Spleen (tissue), 7 donors: Measurements from ENCODE around the gene ARSG.

ENCODE experiments used
- CTCF ChIP-seq, 11 experiments: fragments of 200-600 bp in 7 of 11; fragments of 450-650 bp in 4 of 11; sonication (generic) in 4 of 11; IDR thresholded peaks in 8 of 11; conservative IDR thresholded peaks in 3 of 11; 1 replicate in 7 of 11; 2 replicates in 4 of 11; pipeline versions ENCODE4 v1.4.0 to v1.8.0; 2016 to 2021; ENCODE audit warnings: antibody characterized with exemption in 11 of 11, inconsistent platforms in 4 of 11, mild to moderate bottlenecking in 1 of 11
- POLR2A ChIP-seq, 3 donors: fragments of 450-650 bp; IDR thresholded peaks; one replicate each; pipeline ENCODE4 v1.5.1; 2017; ENCODE audit warnings: antibody characterized with exemption in 3 of 3, mild to moderate bottlenecking in 1 of 3
- POLR2AphosphoS5 ChIP-seq, 3 donors: sonication (generic); formaldehyde crosslinking; IDR thresholded peaks; one replicate each; pipeline ENCODE4 v1.5.1; 2017; ENCODE audit warnings: antibody characterized with exemption in 3 of 3
- donor health status: DM: no; HTN: no; CAD: no; lungs with moderate emphysema.
- donor health status: DM: no; HTN: no; CAD: no.
- donor health status: DM: no; HTN: no; CAD: no.

DNA sequence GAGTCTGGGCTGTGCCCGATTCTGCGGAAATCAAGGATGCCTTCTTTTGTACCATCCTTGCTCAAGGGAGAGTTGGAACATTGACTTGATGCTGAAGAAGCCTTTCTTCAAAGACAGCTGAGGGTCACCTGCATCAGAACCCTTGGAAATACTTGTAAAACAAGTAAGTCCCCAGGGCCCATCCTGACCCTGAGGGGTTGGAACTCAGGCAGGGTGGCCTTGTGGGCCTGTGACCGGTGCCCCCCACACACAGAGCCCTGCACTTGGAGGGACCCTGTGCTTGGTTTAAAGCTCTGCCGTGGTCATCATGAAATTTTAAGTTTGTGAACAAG, 109.1 kb downstream of the ARSG start:
- TF ChIP-seq CTCF (IDR thresholded peaks at IDR 0.05 in 8 of 11, conservative IDR thresholded peaks at IDR 0.05 in 3 of 11) (no peak), POLR2AphosphoS5 (IDR thresholded peaks at IDR 0.05) (no peak), POLR2A (IDR thresholded peaks at IDR 0.05) (no peak)
